ENCODE results near the gene PCID2. TPM values are rescaled to one million over a fixed set of nuclear protein-coding genes. Genes with fewer than 3 reads are reported as not detected.
"Not testable (repeated sequence)": the region's sequence is repeated elsewhere in the genome, so short reads cannot be mapped to it uniquely, and the experiment has no call there.

Gene PCID2
- polyA plus RNA-seq, 12 donors, result 31.7 to 59.8 (median 41.9) TPM; not detected in 1

DNA sequence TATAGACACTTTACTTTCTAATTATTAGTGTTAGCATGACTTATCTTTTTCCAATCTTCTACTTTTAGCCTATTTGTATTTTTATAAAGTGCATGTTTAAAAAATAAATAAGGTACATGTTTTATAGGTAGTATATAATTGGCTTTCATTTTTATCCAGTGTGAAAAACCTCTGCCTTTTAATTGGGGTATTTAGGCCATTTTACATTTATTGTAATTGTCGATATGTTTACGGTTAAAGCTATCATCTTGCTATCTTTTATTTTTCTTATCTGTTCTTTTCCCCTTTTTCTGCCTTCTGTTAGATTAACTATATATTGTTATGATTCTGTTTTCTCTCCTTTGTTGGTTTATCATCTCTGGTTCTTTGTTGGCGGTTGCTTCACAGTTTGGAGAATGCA lies 40.9 kb downstream of the PCID2 start:
- no peak for DNase-seq

DNA sequence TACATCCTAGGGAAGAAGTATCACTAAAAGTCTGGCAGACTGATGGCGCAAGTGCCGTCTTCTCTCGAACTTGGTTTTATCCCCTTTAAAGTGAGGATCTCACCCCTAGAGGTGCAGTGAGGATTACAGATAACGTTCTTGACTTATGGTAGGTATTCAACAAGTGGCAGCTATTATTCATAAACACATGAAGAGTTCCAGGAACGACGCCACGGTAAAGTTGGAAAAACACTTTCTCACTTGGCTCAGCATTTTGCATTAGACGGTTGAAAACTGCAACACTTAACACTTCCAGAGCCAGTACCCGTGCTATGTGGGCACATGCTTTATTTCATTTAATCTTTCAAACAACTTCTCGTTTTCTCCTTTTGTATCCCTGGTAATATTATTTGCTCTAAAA lies 41.3 kb downstream of the PCID2 start:
- DNase-seq, result no peak

DNA sequence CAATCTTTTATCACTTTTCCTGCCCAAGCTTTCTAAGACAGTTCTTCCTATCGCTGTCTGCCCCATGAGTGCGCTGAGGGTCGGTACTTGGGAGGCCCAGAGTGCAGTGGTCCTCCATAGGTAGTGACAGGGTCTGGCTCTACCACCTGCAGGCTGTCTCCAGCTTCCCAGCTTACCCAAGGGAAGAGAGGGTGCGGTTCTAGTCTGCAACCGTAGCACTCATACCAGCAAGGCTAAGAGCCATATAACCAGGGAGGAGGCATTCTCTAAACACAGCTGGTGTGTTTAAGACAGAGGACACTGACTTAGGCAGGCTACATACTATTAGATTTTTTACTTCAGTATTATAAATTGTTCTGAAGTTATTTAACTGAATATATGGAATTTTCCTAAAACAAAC lies 41.8 kb downstream of the PCID2 start:
- no peak for DNase-seq

DNA sequence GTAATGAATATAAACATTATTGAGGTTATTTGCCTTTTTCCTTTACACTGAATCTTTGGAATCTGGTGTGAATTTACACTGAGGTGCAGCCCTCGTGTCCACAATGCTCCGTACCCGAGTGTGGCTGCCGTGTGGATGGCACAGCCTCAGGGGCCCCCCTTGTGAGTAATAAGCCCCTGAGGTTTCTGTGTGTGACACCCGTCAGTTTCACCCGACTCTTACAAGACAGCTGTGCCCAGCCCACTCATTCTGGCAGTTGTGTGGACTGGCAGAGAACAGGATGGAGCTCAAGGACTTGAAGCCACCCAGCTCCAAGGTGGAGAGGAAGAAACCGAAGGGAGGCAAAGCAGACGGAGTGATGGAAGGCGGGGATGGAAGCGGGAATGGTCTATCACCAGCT lies 42.2 kb downstream of the PCID2 start:
- no peak for DNase-seq

DNA sequence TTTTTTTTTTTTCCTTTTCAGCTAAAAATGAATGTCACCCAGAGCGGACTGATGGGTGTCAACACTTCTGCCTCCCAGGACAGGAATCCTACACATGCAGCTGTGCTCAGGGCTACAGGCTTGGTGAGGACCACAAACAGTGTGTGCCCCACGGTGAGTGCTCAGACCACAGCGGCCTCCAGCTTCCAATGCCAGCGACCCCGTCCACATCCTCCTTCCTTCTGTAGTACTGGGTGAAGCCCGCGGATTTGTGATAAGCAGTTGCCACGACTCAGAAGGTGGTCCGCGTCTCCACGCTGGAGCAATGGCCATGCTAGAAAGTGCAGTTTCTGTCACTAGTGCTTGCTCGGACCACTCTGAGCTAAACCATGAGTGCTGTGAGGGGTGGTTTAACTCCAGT lies 44.0 kb downstream of the PCID2 start:
- DNase-seq, result no peak

DNA sequence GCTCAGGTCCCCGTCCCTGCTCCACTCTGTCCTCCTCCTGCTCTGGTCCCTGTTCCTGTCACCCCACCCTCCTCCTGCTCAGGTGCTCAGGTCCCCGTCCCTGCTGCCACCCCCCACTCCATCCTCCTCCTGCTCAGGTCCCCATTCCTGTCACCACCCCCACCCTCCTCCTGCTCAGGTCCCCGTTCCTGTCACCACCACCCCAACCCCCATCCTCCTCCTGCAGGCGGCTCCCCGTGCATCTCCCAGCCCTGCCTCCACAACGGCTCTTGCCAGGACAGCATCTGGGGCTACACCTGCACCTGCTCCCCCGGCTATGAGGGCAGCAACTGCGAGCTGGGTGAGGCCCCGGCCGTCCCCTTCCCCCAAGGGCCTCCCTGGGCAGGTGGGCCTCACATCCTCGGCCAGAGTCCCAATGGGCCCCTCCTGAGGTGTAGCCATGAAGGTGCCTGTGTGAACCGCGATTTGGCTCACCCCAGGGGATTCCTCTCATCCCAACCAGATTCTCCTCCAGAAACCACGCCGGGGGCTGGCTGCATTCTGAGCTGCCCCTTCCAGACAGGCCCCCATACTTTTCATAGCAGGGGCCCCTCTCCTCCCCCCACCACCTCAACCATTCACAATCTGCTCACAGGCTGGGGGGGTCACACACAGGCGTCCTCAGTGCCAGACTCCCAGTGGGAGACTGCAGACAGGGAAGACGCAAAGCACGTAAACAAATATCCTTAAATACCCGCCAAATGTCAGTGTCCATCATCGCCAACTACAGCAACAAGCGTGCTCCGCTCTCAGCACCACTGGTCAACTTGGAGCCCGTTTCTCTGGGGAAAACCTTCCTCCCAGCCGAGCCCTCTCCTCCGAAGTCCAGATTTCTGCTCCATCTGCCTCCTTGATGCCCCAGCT lies 45.4 kb downstream of the PCID2 start:
- no peak for DNase-seq

DNA sequence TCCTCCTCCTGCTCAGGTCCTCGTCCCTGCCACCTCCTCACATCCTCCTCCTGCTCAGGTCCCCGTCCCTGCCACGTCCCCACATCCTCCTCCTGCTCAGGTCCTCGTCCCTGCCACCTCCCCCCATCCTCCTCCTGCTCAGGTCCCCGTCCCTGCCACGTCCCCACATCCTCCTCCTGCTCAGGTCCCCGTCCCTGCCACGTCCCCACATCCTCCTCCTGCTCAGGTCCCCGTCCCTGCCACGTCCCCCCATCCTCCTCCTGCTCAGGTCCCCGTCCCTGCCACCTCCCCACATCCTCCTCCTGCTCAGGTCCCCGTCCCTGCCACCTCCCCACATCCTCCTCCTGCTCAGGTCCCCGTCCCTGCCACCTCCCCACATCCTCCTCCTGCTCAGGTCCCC lies 46.5 kb downstream of the PCID2 start:
- not testable (repeated sequence) for DNase-seq

DNA sequence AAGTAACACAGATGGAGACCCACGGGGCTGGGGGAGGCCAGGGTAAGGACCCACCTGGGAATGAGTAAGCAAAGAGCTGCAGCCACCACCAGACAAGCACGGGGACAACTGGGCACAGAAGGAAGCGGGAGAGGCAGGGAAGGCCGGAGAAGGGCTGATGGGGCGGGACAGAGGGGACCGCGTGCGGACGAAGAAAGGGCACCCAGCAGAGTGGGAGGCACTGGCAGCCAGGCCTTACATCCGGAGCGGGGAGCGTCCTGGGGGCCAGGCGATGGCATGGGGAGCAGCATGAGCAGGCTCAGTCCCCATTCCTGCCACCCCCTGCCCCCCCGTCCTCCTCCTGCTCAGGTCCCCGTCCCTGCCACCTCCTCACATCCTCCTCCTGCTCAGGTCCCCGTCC lies 47.0 kb downstream of the PCID2 start:
- DNase-seq, result no peak

DNA sequence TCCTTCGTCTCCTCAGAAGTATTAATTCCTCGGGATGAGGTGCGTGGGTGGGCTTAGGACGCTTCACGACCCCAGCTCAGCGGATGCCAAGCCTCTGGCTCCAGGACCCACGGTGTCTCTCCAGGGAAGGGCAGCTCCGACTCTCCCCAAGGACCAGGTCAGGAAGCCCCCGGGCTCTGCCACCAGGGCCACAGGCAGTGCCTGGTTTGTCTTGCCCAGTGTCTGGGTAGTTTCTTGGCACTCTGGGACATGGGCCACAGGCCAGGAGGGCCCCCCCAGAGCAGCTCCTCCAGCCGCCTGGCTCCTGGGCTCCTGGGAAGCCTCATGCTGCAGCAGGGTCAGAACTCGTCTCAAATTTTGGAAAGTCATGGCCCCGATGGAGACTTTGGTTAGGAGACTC lies 47.5 kb downstream of the PCID2 start:
- no peak for DNase-seq

DNA sequence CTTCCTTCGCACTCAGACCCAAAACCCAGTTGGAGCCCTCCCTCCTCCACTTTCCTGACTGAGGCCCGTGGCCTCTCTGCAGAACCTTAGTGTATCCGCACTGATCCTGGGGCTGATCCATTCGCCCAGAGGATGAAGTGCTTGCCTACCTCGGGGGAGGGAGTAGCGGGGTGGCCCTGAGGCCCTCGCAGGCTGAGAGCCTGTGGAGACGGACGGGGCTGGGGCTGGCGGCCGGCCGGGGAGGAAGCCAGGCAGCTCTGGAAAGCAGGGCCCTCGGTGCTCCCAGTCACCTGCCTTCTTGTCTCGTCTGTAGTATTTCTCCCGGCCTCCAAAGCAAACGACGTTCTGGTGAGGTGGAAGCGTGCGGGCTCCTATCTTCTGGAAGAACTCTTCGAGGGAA lies 48.8 kb downstream of the PCID2 start:
- DNase-seq, result no peak

DNA sequence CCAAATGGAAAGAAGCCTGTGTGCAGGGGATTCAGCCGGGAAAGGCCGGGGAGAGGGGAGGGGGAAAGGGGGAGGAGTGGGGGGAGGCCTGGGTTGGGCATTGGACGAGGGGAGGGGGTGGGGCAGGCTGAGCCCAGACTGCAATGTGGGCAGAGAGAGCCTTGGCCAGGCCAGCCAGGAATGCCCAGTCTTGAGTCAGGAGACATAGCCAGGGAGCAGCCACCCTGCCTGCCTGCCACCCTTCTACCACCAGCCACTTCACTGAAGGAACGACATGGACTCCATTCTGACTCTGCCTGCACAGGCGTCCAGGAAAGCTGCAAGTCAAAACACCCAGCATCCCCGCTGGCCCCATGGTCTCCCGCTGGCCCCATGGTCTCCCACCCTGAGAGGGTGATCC lies 49.5 kb downstream of the PCID2 start:
- no peak for DNase-seq

DNA sequence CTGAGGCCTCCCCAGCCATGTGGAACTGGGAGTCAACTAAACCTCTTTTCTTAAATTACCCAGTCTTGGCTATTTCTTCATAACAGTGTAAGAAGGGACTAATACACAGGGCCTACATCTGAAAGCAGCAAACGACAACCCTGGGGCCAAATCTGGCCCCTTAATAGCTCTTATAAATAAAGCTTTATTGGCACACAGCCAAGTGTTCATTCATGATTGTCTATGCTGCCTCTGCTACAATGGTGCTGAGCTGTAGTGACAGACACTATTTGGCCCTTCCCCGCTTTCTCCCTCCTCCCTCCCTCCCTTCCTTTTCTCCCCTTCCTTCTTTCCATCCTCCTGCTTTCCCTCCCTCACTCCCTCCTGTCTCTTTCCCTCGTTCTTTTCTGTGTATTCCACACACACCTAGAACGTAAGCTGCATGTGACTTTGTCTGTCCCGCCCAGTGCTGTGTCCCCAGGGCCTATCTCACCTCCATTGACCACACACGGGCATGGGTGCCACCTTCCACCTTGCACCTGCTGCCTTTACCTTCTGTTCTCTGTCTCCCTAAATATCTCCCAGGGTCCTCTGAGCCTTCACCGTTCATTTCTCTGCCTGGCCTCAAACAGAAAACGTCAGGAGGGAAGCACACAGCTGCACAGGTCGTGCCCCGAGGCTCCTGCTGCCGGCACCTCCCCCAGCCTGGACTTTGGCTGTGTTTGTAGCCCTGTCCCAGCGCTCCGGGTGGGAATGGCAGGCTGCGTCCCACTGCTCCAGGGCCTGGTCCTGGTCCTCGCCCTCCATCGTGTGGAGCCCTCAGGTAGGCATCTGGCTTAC lies 50.3 kb downstream of the PCID2 start, which contains the start of gene PROZ:
Gene PROZ (plus strand): TSS at position 720 of the 819 bp plus-strand sequence. CDS start 13 bp downstream, at position 733.
- DNase-seq, result no peak

DNA sequence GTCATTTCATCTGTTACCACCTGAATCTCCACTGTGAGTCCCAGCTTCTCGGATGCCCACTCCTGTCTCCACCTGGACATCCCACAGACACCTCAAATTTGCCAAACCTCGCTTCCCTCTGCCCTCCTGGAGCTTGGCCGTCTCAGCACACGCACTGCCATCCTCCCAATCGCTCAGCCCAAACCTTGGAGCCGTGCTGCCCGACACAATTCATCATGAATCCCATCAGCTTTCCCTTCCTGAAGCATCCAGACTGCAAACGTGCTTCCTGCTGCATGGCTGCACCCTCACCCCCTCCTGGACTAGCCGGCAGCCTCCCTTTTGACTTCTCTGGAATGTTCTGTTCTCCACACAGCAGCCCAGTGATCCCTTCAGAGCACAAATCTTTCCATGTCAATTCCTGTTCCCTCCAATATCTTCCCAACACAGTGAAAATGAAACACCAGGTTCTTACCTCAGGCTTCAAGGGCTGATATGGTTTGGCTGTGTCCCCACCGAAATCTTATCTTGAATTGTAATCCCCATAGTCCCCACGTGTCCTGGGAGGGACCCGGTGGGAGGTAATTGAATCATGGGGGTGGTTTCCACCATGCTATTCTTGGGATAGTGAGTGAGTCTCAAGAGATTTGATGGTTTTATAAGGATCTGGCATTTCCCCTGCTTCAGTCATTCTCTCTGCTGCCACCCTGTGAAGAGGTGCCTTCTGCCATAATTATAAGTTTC lies 51.1 kb downstream of the PCID2 start:
- DNase-seq, result no peak

DNA sequence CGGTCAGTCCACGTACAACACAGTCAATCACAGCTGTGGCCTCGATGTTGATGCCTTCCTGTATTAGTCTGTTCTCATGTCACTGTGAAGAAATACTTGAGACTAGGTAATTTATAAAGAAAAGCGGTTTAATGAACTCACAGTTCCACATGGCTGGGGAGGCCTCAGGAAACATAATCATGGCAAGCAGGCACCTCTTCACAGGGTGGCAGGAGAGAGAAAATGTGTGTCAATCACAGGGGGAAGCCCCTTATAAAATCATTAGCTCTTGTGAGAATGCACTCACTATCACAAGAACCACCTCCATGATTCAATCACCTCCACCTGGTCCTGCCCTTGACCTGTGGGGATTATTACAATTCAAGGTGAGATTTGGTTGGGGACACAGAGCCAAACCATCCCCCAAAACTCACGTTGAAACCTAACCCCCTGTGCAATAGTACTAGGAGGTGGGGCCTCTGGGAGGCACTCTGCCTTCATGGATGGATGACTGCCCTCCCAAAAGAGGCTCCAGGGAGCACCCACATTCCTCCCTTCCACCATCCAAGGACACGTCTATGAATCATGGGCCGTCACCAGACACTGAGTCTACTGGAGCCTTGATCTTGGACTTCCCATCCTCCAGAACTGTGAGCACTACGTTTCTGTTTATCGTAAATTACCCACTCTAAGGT lies 52.4 kb downstream of the PCID2 start:
- no peak for DNase-seq

DNA sequence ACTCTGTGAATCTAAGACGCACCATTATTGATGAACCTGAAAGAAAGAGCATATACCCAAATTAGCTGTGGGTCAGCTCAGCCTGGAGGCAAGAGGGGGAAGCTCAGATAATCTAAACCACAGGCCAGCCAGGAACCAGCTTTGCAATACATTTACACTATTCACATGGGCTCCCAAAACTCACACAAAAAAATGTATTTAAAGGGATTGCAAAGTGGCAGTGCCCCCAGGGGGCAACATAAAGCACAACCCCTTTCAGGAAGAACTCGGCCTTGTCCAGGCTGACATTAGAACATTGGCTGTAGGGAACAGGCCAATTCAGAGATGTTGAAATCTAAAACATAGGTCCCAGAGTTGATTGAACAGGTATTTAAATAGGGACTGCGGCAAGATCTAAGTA lies 53.3 kb downstream of the PCID2 start:
- no peak for DNase-seq

DNA sequence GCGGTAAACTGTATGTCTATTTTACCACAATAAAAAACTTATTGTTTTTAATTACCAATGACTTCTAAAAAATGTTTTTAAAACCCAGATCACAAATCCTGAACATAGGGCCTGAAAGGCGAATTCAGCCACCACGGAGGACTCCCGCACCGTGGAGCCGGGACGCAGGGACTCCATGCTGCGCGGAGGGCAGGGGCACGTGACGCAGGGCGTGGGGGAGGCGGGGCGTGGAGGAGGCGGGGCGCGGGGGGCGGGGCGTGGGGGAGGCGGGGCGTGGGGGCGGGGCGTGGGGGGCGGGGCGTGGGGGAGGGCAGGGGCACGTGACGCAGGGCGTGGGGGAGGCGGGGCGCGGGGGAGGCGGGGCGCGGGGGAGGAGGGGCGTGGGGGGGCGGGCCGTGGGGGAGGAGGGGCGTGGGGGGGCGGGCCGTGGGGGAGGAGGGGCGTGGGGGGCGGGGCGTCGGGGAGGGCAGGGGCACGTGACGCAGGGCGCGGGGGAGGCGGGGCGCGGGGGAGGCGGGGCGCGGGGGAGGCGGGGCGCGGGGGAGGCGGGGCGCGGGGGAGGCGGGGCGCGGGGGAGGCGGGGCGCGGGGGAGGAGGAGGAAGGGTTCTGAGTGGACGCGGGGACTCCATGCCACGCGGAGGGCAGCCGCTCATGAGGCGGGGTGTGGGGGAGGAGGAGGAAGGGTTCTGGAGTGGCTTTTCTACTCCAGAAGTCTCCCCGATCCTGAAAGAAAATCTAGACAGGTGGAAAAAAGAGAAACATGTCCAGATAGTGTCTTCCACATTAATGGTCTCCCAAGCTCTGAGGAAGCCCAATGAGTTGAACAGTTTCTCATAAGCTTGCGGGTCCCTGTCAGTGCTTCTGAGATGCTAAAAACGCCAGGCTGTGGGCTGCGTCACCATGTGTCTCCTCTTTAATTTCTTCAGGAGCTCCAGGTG lies 54.4 kb downstream of the PCID2 start:
- DNase-seq, result peak; percentile 71

DNA sequence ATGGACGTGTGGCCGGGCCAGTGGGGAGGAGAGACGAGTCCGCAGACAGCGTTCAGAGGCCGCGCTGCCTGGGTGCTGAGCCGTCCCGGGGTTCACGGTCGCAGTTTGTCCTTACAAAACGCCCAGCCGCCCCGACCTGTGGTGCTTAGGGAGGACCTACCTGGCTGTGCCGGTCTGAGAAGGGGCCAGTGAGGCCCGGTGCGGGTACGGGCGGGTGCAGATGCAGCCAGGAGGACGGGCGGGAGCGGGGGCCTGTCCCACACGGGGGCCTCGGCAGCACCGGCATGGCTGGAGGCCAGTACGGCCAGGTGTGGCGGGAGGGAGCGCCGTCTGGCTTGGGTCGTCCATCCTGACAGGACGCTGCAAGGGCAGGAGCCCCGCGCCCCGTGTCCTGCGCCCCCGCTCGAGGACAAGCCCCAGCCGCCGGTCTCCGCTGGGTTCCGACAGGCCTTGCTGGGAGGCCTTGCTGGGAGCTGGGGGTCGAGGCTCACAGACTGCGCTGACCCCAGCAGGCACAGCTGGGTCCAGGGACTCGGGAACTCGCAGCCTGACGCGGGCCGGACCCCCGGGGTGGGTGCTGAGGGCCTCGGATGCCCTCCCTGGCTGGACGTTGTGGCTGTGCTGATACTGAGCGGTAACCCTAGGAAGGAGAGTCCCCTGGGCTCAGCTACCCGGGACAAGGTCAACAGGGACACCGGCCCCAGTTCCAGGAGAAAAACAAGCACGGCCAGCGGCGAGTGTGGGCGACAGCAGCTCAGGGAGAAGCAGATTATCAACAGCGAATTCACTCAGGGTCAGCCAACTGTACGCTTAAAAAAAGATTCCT lies 55.3 kb downstream of the PCID2 start:
- DNase-seq, result no peak

DNA sequence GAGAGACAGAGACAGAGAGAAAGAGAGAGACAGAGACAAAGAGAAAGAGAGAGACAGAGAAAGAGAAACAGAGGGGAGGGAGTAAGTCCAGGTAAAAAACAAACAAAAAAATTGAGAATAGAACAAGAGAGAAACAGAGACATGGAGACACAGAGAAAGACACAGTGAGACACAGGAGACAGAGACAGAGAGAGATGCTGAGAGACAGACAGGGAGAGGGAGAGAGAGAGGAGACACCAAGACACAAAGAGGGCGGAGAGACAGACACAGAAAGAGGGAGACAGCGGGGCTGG lies 55.8 kb downstream of the PCID2 start:
- DNase-seq, result no peak

Measured in muscle of arm (tissue), 12 donors.